ENCODE measurements around the gene ZBTB7C. TPM values are rescaled to one million over a fixed set of nuclear protein-coding genes. Genes with fewer than 3 reads are reported as not detected.

ZBTB7C gene
- total RNA-seq, 1 donor = 0.09 TPM

- H3K4me3 ChIP-seq (ENCODE audit: low read depth, low read length) = peak overlapping the region; percentile 28
- no peak for DNase-seq (ENCODE audit: low read depth)
- TF ChIP-seq CTCF (IDR thresholded peaks at IDR 0.05; ENCODE audit: insufficient read depth, low read length) = no peak
Measured at GRCh38 chr18:48136051-48136826, 272.9 kb downstream of the ZBTB7C start.

- DNase-seq (ENCODE audit: low read depth) = no peak
- no peak overlapping the region for H3K4me3 ChIP-seq (ENCODE audit: low read depth, low read length)
- no peak for TF ChIP-seq CTCF (IDR thresholded peaks at IDR 0.05; ENCODE audit: insufficient read depth, low read length)
Measured at GRCh38 chr18:48135436-48135966, 273.7 kb downstream of the ZBTB7C start.

GRCh38 chr18:48134609-48135008, 274.6 kb downstream of the ZBTB7C start:
- no peak overlapping the region for H3K4me3 ChIP-seq (ENCODE audit: low read depth, low read length)
- DNase-seq (ENCODE audit: low read depth) = no peak
- no peak for TF ChIP-seq CTCF (IDR thresholded peaks at IDR 0.05; ENCODE audit: insufficient read depth, low read length)

- no peak for TF ChIP-seq CTCF (IDR thresholded peaks at IDR 0.05; ENCODE audit: insufficient read depth, low read length)
- no peak overlapping the region for H3K4me3 ChIP-seq (ENCODE audit: low read depth, low read length)
- DNase-seq (ENCODE audit: low read depth) = no peak
Measured at GRCh38 chr18:48133671-48134251, 275.4 kb downstream of the ZBTB7C start.

GRCh38 chr18:48132797-48133655, 276.2 kb downstream of the ZBTB7C start:
- DNase-seq (ENCODE audit: low read depth) = peak; percentile 49
- no peak for TF ChIP-seq CTCF (IDR thresholded peaks at IDR 0.05; ENCODE audit: insufficient read depth, low read length)
- no peak overlapping the region for H3K4me3 ChIP-seq (ENCODE audit: low read depth, low read length)

- no peak for TF ChIP-seq CTCF (IDR thresholded peaks at IDR 0.05; ENCODE audit: insufficient read depth, low read length)
- H3K4me3 ChIP-seq (ENCODE audit: low read depth, low read length) = no peak overlapping the region
- no peak for DNase-seq (ENCODE audit: low read depth)
Measured at GRCh38 chr18:48131042-48131441, 278.1 kb downstream of the ZBTB7C start.
